GM12801 (cell line): ENCODE data around the gene FAM118A.

Source experiments
- CTCF ChIP-seq: IDR thresholded peaks from one replicate; pipeline ENCODE4 v1.5.1; 2011; ENCODE audit warnings: control low read depth; ENCODE audit not compliant: insufficient read length; ENCODE audit errors: extremely low read depth

The FAM118A gene

GRCh38 chr22:45357490-45357889 is 47.8 kb downstream of the FAM118A start:
- TF ChIP-seq CTCF: no peak

- no peak for TF ChIP-seq CTCF
These were observed 48.4 kb downstream of the FAM118A start for GRCh38 chr22:45358127-45358526.

- TF ChIP-seq CTCF: no peak
These were observed 49.9 kb downstream of the FAM118A start for GRCh38 chr22:45359627-45360026.

- TF ChIP-seq CTCF: no peak
These were observed 57.0 kb downstream of the FAM118A start for GRCh38 chr22:45366713-45367112.

- TF ChIP-seq CTCF: no peak
These were observed 66.3 kb downstream of the FAM118A start for GRCh38 chr22:45376009-45376408.

GRCh38 chr22:45376703-45377102 is 67.0 kb downstream of the FAM118A start:
- TF ChIP-seq CTCF: no peak

- no peak for TF ChIP-seq CTCF
These were observed 71.6 kb downstream of the FAM118A start for GRCh38 chr22:45381348-45381747.

GRCh38 chr22:45389546-45389945 is 79.8 kb downstream of the FAM118A start:
- TF ChIP-seq CTCF: no peak
